AG08395 (cell line): ENCODE data around the gene AQP5.
"Not testable (repeated sequence)": the region's sequence is repeated elsewhere in the genome, so short reads cannot be mapped to it uniquely, and the experiment has no call there.

Experiments used
- DNase-seq: peaks from one replicate; pipeline ENCODE4 v3.0.0; 2012; ENCODE audit warnings: mixed read lengths, low spot score

AQP5 gene

GRCh38 chr12:49980501-49981349 lies 19.1 kb downstream of the AQP5 start:
- no peak for DNase-seq

- DNase-seq: no peak
These were observed 20.8 kb downstream of the AQP5 start for GRCh38 chr12:49982246-49983087.

GRCh38 chr12:49983892-49984291 lies 22.2 kb downstream of the AQP5 start:
- peak; percentile 88 for DNase-seq

- no peak for DNase-seq
These were observed 23.0 kb downstream of the AQP5 start for GRCh38 chr12:49984476-49985359.

GRCh38 chr12:49985981-49986380 lies 24.3 kb downstream of the AQP5 start:
- no peak for DNase-seq

GRCh38 chr12:49986476-49986875 lies 24.8 kb downstream of the AQP5 start:
- not testable (repeated sequence) for DNase-seq

GRCh38 chr12:49987625-49988303 lies 26.1 kb downstream of the AQP5 start:
- DNase-seq: no peak

- DNase-seq: not testable (repeated sequence)
These were observed 27.7 kb downstream of the AQP5 start for GRCh38 chr12:49989400-49989799.

- DNase-seq: no peak
These were observed 28.6 kb downstream of the AQP5 start for GRCh38 chr12:49990273-49990672.

GRCh38 chr12:49998453-49998852 lies 36.8 kb downstream of the AQP5 start:
- no peak for DNase-seq

GRCh38 chr12:50003595-50003994 lies 41.9 kb downstream of the AQP5 start:
- no peak for DNase-seq

- DNase-seq: no peak
These were observed 43.0 kb downstream of the AQP5 start for GRCh38 chr12:50004696-50005095.

GRCh38 chr12:50005175-50005574 lies 43.5 kb downstream of the AQP5 start:
- DNase-seq: no peak

- DNase-seq: no peak
These were observed 44.6 kb downstream of the AQP5 start for GRCh38 chr12:50006280-50006679.

GRCh38 chr12:50006754-50007442 lies 45.2 kb downstream of the AQP5 start:
- no peak for DNase-seq

GRCh38 chr12:50013361-50014147 lies 51.9 kb downstream of the AQP5 start:
- no peak for DNase-seq

- no peak for DNase-seq
These were observed 52.7 kb downstream of the AQP5 start for GRCh38 chr12:50014342-50014741.
